Uterus (tissue), 2 donors: Measurements from ENCODE around the gene MAPK11.

ENCODE experiments used
- CTCF ChIP-seq, 4 experiments: fragments of 200-600 bp in 2 of 4; fragments of 450-650 bp in 2 of 4; sonication (generic) in 2 of 4; IDR thresholded peaks; one replicate each; pipeline ENCODE4 v1.5.1; 2016 to 2019; ENCODE audit warnings: antibody characterized with exemption in 4 of 4, mild to moderate bottlenecking in 2 of 4, moderate library complexity in 1 of 4
- POLR2A ChIP-seq, 2 donors: fragments of 450-650 bp; IDR thresholded peaks; one replicate each; pipeline ENCODE4 v1.6.1; 2016; ENCODE audit warnings: antibody characterized with exemption in 2 of 2, mild to moderate bottlenecking in 1 of 2, moderate library complexity in 1 of 2

- TF ChIP-seq POLR2A (IDR thresholded peaks at IDR 0.05): no peak
- TF ChIP-seq CTCF (IDR thresholded peaks at IDR 0.05): no peak
Measured at GRCh38 chr22:50266994-50267393, 3.2 kb downstream of the MAPK11 start.
